HG03103 (cell line): ENCODE results near the gene CLCN1.

Source experiments
- ATAC-seq: cut with Tn5 transposase; IDR thresholded peaks from one replicate; pipeline ENCODE4 v1.9.1; 2021; ENCODE audit warnings: low read depth; ENCODE audit not compliant: unreplicated experiment

CLCN1 gene

DNA sequence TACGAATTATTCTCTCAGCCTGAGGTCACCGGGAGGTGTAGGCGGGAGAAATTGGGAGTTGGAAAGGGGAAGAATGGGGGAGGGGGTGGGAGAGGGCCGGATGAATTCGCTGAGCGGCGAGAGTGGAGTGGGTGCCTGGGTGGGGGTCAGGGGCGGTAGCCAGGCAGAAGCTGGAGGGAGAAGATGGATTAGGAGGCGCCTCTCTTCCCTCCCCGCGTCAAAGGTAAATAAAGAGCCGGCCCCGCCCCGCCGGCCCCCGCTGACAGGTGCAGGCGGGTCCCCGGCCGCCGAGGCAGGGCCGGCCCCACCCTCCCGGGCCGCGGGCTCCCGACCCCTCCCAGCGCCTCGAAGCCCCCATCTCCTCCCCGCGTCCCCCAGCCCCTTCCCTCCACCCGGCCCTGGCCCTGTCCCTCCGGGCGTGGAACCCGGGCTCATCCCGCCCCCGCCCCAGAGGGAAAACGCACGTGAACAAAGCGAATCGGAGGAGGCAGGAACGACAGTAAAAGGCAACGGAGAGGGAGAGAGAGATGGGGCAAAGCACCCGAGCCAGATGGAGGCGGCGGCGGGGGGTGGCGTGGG, 45.7 kb downstream of the CLCN1 start:
- ATAC-seq, result no peak

DNA sequence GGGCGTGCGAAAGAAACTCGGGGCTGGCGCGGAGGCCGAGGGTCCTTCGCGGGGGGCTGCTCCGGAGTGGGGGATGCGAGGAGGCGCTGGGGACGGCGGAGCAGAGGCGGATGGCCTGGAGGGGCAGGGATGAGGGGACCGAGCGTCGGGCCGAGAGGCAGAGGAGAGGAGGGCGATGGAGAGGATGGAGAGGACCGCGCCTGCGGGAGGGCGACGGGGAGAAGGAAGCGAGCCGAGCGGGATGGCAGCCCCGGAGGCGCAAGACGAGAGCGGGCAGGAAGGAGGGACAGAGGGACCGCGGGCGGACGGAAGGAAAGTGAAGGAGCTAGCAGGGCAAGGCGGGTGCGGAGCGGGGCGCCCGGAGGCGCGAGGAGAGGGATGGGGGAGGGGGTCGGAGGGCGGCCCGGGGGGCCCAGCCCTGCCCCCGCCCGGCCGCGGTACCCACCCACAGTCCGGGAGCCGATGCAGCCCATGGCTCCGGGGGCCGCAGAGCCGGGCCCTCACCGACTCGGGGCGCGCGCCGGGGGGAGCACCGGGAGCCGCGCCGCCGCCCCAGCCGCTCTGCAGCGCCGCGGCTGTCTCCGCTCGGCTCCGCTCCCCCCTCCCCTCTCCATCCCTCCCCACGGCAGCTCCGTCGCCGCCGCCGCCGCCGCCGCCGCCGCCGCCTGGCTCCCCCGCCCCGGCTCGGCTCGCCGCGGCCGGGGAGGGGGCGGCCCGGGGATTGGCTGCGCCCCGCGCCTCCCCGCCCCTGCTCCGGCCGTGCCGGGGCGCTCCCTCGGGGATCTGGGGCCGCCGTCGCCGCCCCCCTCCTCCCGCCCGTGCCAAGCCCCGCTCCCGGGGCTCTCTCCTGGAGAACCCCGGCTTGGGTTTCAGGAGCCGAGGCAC, 46.5 kb downstream of the CLCN1 start, which contains the start of gene FAM131B:
Gene FAM131B, minus strand, starts transcription at position 583 of the 885 bp plus-strand sequence. Its CDS starts 110 bp downstream, at position 473.
- no peak for ATAC-seq

DNA sequence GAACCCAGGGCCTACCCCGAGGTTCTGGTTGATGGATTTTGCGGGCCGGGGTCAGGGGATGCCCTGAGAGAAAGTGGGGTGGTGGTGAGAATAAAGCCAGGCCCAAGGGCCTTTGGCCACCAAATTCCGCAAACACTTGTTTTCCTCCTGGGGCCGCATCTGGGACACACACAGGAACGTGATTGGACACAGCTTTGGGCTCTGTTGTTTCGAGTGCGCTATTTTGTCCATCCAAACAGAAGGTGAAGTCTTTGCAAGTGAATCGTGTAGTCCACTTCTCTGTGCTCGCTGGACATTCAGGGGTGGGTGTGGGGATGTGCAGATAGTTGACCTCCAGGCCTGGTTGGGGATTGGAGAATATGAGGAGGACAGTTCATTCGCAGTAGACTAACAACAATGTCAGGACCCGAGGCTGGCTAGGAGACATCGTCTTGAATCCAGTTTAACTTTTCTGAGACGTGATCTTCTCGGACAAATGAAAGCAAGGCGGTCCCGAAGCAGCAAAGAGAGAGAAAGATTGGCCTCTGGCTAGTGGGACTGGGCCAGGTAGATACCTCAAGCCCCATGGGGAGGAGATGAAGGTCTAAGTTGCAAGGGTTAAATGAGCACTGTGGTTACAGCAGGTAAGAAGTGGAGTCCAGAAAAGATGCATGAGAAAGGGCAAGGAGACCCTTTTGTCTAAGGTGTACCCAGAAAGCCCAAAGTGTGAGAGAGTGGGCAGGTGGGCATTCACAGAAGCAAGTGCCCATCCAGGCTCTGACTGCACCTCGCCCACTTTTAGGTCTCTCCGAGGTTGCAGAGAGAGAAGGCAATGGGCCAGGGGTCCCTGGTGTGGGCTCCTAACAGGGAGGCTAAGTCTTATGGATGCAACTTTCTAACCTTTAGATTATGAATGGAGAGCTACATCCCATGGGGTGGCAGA, 47.4 kb downstream of the CLCN1 start:
- ATAC-seq, result no peak

DNA sequence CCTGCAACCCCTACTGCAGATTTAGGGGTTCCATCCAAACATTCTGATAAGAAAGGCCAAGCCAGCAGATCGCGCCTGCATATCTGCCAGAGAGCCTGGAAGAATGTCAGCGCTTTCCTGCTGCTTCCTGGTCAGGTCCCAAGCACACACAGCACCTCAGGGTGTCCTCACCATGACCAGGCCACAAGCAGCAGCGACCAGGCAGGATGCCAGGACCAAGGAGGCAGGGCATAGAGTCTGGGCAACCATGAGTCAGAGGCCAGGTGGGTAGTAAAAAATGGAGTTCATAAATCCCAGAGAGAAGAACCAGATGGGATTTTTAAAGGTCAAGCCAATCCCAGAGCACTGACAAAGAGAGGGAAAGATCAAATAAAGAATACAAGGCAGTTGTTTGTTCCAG, 52.1 kb downstream of the CLCN1 start:
- ATAC-seq, result no peak

DNA sequence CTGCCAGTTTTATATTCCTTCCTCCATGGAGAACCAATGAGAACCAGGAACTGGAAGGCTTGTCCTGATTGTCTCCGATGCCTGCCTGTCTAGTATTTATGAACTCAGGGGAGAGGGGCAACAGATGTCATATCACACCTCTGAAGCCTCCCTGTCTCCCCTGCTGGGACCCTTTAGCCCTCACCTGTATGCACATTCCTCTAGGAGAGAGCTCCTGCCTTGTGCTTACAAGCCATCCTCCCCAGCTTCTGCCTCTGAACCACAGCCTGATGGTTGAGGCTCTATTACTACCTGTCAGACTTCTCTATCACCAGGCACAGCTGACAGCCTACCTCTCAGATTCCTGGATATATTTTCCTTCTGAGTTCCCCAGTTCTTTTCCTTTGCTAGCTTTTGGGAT, 52.5 kb downstream of the CLCN1 start:
- no peak for ATAC-seq

DNA sequence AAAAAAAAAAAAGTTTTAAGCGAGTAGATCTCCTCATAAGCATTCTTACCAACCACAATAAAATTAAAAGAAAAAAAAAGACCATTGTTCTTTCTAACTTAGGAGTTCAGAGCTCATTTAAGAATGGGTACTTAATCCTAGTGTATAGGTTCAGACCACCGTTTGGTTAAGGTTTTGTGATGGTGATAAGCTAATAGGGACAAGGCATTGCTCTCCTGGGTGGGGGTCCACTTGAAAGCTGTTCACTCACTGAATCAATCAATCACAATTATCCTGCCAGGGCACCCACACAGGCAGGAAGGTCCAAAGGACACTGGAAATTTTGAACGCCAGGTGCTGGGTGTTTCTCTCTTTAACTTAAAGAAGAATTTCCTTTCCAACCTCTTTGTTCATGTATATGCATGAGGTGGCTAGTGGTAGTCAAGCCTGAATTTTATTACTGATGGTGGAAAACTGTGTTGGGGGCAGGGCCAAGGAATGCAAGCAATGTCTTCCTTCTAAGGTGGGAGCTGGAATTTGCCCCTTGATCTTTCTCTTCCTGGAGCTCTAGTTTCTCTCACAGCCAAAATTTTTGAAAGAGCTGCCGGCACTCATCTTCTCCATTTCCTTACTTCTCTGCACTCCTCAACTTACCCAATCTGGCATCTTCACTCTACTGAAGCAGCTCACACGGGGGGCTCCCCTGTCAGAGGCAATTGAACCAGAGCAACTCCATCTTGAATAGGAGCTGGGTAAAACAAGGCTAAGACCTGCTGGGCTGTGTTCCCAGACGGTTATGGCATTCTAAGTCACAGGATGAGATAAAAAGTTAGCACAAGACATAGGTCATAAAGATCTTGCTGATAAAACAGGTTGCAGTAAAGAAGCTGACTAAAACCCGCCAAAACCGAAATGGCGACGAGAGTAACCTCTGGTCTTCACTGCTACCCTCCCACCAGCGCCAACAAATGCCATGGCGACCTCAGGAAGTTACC, 54.1 kb downstream of the CLCN1 start:
- ATAC-seq, result no peak

DNA sequence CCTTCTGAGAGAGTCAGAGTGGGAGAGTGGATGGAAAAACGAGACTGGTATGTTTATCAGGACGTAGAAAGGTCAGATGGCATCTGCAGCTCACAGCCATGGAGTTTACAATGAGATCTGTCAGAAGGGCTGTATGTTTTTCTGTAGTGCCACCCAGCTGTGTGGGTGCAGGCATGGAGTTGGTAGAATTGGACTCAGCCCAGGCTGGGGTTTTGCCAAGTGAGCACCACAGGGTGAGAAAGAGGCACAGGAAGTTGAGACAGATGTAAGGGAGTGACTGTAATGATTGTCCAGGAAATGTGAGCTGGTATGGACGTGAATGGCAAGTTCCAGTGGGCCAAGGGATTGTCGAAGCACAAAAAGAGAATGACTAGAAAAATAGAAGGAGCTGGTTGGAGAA, 56.2 kb downstream of the CLCN1 start:
- no peak for ATAC-seq

DNA sequence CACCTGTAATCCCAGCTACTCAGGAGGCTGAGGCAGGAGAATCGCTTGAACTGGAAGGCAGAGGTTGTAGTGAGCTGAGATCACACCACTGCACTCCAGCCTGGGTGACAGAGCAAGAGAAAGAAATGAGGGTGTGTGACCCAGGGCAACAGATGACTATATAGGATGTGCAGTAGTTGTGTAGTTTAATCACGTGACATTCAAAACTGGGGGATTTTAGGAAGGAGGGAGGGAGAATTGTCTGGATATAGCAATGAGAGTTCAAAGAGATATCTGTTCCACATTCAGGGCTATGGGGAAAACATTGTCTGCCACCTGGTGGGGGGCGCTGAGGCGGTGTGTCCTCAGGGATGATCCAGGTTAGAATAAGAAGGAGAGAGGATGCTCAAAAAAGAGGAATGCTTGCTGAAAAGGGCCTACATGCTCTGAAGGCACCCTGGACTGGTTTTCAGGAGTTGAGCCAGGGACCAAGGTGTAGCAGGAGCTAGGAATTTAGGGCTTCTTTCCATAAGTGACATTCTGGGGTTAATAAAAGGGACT, 57.4 kb downstream of the CLCN1 start:
- ATAC-seq, result no peak

DNA sequence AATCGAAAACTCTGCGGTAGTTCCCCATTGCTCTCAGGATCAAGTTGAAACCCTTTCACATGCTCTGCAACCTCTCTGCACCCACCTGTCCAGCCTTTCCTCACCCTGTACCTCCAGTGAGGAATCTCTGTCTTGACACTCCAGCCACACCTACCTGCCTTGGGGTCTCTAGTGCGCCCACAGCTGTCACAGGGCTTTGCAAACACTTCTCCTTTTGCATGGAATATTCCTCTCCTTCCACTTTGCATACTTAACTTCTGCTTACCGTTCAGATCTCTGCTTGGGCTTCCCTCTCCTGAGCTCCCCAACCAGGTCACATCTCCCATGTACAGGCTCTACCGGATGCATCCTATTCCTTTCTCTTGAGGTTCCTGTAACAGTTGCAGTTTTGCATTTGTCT, 58.6 kb downstream of the CLCN1 start:
- no peak for ATAC-seq

DNA sequence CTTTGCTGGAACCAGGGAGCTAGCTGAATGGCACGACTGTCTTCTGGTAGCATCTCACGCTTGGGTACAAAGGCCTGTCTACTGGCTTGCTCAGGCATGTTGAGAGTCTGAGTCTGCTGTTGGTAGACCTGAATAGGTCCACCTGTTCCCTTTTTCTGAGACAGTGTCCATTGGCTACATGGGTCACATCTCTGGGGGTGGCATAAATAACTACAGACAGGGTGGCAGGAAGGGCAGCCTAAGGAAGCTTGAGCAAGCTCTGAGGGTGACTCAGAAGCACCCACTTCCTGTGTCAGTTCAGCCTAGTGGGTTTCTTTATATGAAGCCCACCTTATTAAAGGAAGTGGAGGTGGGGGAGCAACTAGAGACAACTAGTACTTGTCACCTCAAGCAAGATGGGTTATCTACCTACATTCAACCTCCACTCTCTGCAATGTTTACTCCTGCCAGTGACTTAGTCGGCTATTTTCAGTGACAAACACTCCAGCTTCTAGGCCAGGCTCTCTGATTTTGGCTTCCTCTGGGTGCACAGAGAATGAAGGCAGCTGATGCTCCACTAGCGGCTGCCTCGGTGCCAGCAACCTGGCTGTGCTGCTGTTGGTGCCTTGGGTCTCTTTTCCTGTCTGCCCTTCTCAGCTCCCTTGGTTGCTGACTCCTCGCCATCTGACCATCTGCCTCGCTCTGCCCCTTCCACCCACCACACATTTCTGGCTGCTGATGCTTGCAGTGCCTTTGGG, 59.6 kb downstream of the CLCN1 start:
- ATAC-seq, result no peak

DNA sequence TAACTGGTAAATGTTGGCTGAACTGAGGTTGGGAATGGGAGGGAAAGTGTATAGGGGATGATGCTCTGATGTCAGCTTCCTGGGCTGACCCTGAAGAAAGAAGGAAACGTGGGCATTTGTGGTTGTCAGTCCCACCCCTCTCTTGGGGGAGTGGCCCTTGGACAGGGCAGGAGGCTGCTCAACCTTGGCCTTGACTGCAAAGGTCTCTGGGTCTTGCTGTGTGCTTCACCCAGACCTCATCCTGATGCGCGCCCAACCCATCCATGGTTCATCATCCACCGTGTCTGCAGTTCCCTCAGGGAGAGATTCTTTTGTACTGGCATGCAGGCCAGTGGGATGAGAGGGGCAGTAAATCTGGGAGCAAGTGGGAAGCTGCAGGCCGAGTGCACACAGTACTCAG, 60.5 kb downstream of the CLCN1 start:
- no peak for ATAC-seq

DNA sequence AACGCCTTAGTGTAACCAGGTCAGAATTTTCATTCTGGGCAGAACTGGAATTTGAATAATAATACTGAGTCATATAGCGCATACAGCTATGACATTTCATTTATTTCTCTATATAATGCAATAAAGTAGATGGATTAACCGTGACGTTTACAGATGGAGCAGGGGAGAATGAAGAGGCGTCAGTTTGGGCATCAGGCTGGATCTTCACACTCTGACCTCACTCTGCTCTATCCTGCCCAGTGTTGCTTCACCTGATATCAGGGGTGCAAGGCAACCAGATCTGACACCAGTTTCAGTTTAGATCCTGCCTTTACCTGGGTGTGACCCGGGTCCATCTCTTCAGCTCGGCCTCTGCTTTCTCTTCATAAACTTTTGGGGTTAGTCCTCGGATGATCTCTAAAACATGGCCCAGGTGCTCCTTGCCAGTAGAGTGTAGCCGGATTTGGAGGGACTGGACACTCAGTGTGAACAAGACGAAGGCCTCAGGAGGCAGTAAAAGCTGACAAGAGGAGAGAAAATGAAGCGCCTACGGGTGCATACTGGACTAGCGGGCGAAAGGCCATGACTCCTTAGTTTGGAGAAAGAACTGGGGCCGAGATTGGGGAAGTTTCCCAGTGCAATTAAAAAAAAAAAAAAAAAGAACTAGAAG, 63.8 kb downstream of the CLCN1 start:
- ATAC-seq, result no peak

DNA sequence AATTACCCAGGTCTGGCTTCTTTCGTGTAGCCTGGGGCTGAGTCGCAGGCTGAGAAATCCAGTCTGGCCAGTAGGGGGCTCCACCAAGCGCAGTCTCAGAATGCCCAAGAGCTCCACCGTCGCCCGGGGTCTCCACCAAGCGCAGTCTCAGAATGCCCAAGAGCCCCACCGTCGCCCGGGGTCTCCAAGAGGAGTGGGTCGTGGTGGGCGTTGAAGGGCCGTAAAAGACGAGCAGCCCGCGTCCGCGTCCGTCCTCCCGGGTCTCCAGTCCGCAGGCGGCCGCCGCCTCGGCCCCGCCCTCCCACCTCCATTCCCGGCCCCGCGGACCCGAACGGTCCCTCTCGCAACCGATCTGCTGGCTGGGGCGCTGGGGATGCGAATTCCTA, 64.3 kb downstream of the CLCN1 start:
- ATAC-seq, result peak; percentile 41

DNA sequence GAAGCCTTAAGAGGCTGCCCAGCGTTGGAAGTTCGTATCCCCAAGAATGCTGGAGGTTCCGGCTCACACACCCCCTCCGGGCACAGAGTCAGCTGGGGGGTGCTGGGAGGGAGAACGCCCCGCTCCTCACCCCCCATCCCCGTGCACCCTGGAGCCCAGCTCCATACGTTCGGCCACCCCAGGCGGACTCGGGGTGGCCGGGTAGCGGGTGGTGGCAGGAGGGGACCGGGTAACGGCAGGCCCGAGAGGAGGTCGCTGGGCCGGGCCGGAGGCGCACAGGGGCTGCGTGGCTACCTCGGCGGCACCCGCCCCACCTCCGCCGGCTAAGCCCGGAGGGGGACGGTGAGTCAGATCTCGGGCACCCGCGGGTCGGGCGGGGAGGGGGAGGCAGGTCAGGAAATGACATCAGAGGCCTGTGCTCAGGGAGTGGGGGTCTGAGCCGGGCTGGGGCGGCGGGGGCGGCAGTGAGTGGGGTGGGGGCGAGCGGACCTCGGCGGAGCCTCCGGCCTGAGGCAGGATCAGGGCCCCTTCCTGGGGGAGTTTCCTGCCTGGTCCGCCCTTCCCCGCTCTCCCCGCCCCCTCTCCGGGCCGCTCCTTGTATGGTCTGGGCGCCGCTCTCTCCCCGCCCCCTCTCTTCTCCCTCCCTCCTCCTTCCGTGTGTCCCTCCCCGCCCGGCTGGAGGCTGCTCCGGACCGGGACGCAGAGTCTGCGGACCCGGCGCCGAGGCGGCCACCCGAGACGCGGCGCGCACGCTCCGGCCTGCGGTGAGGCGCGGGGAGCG, 64.9 kb downstream of the CLCN1 start, which contains the start of gene ZYX:
Gene ZYX, plus strand, starts transcription at position 700 of the 781 bp plus-strand sequence. CDS start 227 bp downstream, outside the sequence.
- ATAC-seq, result peak; percentile 72

DNA sequence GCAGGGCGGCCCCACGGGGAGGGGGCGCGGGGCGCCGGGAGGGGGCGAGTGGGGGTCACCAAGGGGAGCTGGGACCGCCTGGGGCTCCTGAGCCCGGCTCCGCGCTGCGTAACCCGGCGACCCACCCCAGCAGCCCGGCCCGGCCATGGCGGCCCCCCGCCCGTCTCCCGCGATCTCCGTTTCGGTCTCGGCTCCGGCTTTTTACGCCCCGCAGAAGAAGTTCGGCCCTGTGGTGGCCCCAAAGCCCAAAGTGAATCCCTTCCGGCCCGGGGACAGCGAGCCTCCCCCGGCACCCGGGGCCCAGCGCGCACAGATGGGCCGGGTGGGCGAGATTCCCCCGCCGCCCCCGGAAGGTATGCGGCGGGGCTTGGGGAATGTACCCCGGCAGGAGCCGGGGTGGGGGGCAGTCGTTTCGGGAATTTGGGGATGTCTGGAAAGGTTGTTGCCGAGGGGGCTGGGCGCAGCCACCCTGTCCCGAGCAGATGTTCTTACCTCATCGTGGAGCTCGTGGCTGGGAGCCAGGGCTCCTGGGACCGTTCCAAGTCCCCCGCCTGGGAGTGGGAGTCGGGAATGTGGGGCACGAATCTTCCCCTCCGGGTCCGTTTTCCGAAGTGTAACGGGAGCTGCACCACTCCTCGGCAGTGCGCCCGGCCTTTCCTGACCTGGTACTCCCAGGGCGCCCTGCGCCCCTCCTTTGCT, 65.7 kb downstream of the CLCN1 start:
- ATAC-seq, result peak; percentile 8

DNA sequence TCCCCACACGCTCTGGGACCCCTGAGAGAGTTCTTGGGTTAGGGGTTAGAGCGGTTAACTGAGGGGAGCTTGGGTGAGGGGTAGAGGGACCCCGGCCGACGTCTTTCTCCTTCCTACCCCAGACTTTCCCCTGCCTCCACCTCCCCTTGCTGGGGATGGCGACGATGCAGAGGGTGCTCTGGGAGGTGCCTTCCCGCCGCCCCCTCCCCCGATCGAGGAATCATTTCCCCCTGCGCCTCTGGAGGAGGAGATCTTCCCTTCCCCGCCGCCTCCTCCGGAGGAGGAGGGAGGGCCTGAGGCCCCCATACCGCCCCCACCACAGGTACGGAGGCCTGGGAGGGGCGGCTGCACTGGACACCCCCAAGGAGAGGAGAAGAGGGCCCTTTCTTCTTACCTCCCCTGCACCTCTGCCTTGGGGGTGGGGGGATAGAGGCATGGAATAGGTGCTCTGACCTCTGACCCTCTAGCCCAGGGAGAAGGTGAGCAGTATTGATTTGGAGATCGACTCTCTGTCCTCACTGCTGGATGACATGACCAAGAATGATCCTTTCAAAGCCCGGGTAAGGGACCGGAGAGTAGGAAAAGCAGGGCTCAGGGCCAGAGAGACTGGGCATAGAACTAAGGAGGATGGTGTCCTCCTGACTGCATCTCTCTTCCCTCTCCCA, 66.3 kb downstream of the CLCN1 start:
- ATAC-seq, result no peak
